ENCODE data around the gene FAM118A. TPM values are rescaled to one million over a fixed set of nuclear protein-coding genes. Genes with fewer than 3 reads are reported as not detected.
"Not testable (repeated sequence)": the region's sequence is repeated elsewhere in the genome, so short reads cannot be mapped to it uniquely, and the experiment has no call there.

The FAM118A gene
- polyA plus RNA-seq, 4 donors, result 4.5 to 76.3 (median 24.7) TPM

DNA sequence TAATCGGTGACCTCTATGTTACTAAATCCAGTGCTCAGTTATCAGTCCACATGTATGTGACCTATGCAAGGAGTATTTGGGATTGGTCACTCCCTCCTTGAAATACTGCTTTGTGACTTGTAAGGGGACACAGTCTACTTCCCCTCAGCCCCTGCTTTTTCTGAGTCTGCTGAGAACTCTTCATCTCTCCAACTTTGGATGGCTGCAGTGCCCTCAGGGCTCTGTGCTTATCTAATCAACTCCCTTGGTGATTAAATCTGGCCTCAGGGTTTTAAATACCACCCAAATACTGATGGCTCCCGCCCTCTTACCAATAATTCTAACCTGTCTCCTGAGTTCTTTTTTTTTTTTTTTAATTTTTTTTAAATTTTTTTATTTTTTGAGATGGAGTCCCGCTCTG, 40.2 kb downstream of the FAM118A start:
- H3K4me1 ChIP-seq (ENCODE audit: control insufficient read depth in 3 of 3, insufficient read depth in 2 of 3, low read depth in 1 of 3, low read length in 2 of 3), result no peaks in the 10 kb centered on the region
- no peak overlapping the region for H3K27ac ChIP-seq (ENCODE audit: low read depth in 1 of 3, low read length in 2 of 3)
- H3K4me3 ChIP-seq (ENCODE audit: low read depth in 1 of 3, low read length in 3 of 3), result no peak overlapping the region
- no peaks in the 10 kb centered on the region for H3K27me3 ChIP-seq (ENCODE audit: control insufficient read depth in 3 of 3, insufficient read depth in 3 of 3, low read length in 3 of 3)
- DNase-seq, result no peak
- peaks cover 0 to 6% (median 3%) of the 10 kb centered on the region in 3 donors for H3K36me3 ChIP-seq (ENCODE audit: control insufficient read depth in 3 of 3, insufficient read depth in 2 of 3, low read depth in 1 of 3, low read length in 3 of 3)
- no peak for FAIRE-seq
- 84 to 96% (median 93%) methylated on average over 3 of the region's 3 CpGs for WGBS, 3 donors
- H3K9me3 ChIP-seq (ENCODE audit: control insufficient read depth in 2 of 2, insufficient read depth in 1 of 2, low read depth in 1 of 2, low read length in 1 of 2), result no peaks in the 10 kb centered on the region

DNA sequence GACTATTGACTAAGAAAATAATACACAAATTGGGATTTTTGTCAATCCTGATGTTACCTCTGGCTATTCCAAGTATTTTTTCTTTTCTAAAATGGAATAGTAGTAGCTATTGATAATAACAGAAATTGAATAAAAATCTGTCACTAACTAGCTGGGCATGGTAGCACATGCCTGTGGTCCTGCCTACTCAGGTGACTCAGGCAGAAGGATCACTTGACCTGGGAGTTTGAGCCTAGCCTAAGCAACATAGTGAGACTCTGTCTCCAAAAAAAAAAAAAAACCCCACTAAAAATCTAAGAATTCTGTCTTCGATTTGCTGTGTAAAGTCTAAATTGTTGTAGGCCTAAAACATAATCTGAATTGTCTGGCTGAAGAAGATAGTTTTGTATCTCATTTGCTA, 42.2 kb downstream of the FAM118A start:
- 88 to 98% (median 97%) methylated on average over 1 of the region's 1 CpG for WGBS, 3 donors
- Histone ChIP-seq H3K4me1 (ENCODE audit: control insufficient read depth in 3 of 3, insufficient read depth in 2 of 3, low read depth in 1 of 3, low read length in 2 of 3) (no peaks in the 10 kb centered on the region), H3K36me3 (ENCODE audit: control insufficient read depth in 3 of 3, insufficient read depth in 2 of 3, low read depth in 1 of 3, low read length in 3 of 3) (peaks cover 0 to 4% (median 1%) of the 10 kb centered on the region in 3 donors), H3K9me3 (ENCODE audit: control insufficient read depth in 2 of 2, insufficient read depth in 1 of 2, low read depth in 1 of 2, low read length in 1 of 2) (no peaks in the 10 kb centered on the region), H3K4me3 (ENCODE audit: low read depth in 1 of 3, low read length in 3 of 3) (no peak overlapping the region), H3K27me3 (ENCODE audit: control insufficient read depth in 3 of 3, insufficient read depth in 3 of 3, low read length in 3 of 3) (no peaks in the 10 kb centered on the region), H3K27ac (ENCODE audit: low read depth in 1 of 3, low read length in 2 of 3) (no peak overlapping the region)
- FAIRE-seq (no peak), DNase-seq (no peak)

DNA sequence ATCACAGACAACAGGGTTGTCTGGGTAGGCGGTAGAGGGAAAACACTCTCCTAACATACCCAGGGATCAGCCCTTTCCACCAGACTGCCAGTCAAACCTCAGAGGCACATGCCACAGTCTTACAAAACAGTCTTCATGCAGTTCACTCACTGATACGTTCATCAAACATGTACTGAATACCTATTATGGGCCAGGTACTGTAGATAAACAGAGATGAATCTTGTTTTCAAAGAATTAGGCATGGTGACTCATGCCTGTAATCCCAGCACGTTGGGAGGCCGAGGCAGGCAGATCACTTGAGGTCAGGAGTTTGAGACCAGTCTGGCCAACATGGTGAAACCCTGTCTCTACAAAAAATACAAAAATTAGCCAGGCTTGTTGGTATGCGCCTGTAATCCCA, 43.0 kb downstream of the FAM118A start:
- not testable (repeated sequence) for H3K27me3 ChIP-seq (ENCODE audit: control insufficient read depth in 3 of 3, insufficient read depth in 3 of 3, low read length in 3 of 3); H3K9me3 ChIP-seq (ENCODE audit: control insufficient read depth in 2 of 2, insufficient read depth in 1 of 2, low read depth in 1 of 2, low read length in 1 of 2); DNase-seq; H3K36me3 ChIP-seq (ENCODE audit: control insufficient read depth in 3 of 3, insufficient read depth in 2 of 3, low read depth in 1 of 3, low read length in 3 of 3); FAIRE-seq; H3K4me3 ChIP-seq (ENCODE audit: low read depth in 1 of 3, low read length in 3 of 3); H3K4me1 ChIP-seq (ENCODE audit: control insufficient read depth in 3 of 3, insufficient read depth in 2 of 3, low read depth in 1 of 3, low read length in 2 of 3); H3K27ac ChIP-seq (ENCODE audit: low read depth in 1 of 3, low read length in 2 of 3)
- WGBS, 3 donors, result 68 to 84% (median 76%) methylated on average over 5 of the region's 5 CpGs

DNA sequence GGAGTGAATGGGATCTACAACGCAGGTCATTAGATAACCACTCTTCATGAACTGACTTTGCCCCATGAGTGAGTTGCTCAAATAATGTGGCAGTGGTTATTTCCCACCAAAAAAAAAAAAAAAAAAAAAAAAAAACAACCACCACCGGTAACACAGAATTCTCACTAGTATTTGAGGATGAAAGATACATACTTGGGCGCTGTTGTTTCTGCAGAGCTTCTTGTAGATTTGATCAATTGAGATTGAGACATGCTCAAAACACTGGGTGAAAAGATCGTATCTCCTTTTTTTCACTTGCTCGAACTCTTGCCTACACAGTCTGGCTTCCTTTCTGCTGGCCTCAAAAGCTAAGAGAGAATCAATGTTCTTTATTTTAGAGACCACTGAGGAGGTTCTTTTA, 44.1 kb downstream of the FAM118A start:
- 90 to 94% (median 92%) methylated on average over 5 of the region's 5 CpGs for WGBS, 3 donors
- Histone ChIP-seq H3K36me3 (ENCODE audit: control insufficient read depth in 3 of 3, insufficient read depth in 2 of 3, low read depth in 1 of 3, low read length in 3 of 3) (no peaks in the 10 kb centered on the region), H3K4me3 (ENCODE audit: low read depth in 1 of 3, low read length in 3 of 3) (no peak overlapping the region), H3K4me1 (ENCODE audit: control insufficient read depth in 3 of 3, insufficient read depth in 2 of 3, low read depth in 1 of 3, low read length in 2 of 3) (no peaks in the 10 kb centered on the region), H3K27me3 (ENCODE audit: control insufficient read depth in 3 of 3, insufficient read depth in 3 of 3, low read length in 3 of 3) (no peaks in the 10 kb centered on the region), H3K9me3 (ENCODE audit: control insufficient read depth in 2 of 2, insufficient read depth in 1 of 2, low read depth in 1 of 2, low read length in 1 of 2) (no peaks in the 10 kb centered on the region), H3K27ac (ENCODE audit: low read depth in 1 of 3, low read length in 2 of 3) (no peak overlapping the region)
- FAIRE-seq (no peak), DNase-seq (no peak)

DNA sequence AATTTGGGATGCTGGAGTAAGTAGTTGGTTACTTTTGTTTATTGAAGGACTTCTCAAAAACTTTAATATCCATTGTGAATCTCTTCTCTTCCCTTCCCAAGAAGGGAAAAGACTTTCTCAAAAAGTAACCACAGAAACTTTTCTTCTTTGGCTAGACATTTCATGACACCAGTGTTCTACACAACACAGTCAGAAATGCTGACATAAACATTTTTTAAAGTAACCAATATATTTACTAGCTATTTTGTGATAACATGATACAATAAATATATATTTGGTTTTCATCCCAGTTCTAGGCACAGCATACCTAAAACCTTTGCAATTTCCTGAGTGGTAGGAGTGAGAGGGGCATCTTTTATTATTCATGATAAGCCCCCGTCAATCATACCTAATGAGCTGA, 47.8 kb downstream of the FAM118A start:
- no peak overlapping the region for H3K27ac ChIP-seq (ENCODE audit: low read depth in 1 of 3, low read length in 2 of 3)
- FAIRE-seq, result no peak
- 95 to 100% (median 100%) methylated on average over 1 of the region's 1 CpG for WGBS, 3 donors
- no peaks in the 10 kb centered on the region for H3K9me3 ChIP-seq (ENCODE audit: control insufficient read depth in 2 of 2, insufficient read depth in 1 of 2, low read depth in 1 of 2, low read length in 1 of 2)
- no peak overlapping the region for H3K4me3 ChIP-seq (ENCODE audit: low read depth in 1 of 3, low read length in 3 of 3)
- no peak for DNase-seq
- H3K27me3 ChIP-seq (ENCODE audit: control insufficient read depth in 3 of 3, insufficient read depth in 3 of 3, low read length in 3 of 3), result no peaks in the 10 kb centered on the region
- no peaks in the 10 kb centered on the region for H3K36me3 ChIP-seq (ENCODE audit: control insufficient read depth in 3 of 3, insufficient read depth in 2 of 3, low read depth in 1 of 3, low read length in 3 of 3)
- no peaks in the 10 kb centered on the region for H3K4me1 ChIP-seq (ENCODE audit: control insufficient read depth in 3 of 3, insufficient read depth in 2 of 3, low read depth in 1 of 3, low read length in 2 of 3)

DNA sequence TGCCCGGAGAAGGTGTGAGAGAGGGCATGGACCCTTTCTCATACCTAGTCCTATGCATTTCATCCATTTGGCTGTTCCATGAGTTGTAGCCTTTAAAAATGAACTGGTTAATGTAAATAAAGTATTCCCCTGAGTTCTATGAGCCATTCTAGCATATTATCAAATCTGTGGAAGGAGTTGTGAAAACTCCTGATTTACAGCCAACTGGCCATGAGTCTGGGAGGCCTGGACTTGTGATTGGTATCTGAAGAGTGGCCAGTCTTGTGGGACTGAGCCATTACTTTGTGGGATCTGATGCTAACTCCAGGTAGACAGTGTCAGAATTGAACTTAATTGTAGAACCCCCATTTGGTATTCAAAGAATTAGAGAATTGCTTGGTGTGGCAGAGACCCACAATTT, 48.4 kb downstream of the FAM118A start:
- H3K27me3 ChIP-seq (ENCODE audit: control insufficient read depth in 3 of 3, insufficient read depth in 3 of 3, low read length in 3 of 3), result no peaks in the 10 kb centered on the region
- FAIRE-seq (no peak), DNase-seq (no peak)
- no peak overlapping the region for H3K27ac ChIP-seq (ENCODE audit: low read depth in 1 of 3, low read length in 2 of 3)
- no peak overlapping the region for H3K4me3 ChIP-seq (ENCODE audit: low read depth in 1 of 3, low read length in 3 of 3)
- no peaks in the 10 kb centered on the region for H3K36me3 ChIP-seq (ENCODE audit: control insufficient read depth in 3 of 3, insufficient read depth in 2 of 3, low read depth in 1 of 3, low read length in 3 of 3)
- no peaks in the 10 kb centered on the region for H3K4me1 ChIP-seq (ENCODE audit: control insufficient read depth in 3 of 3, insufficient read depth in 2 of 3, low read depth in 1 of 3, low read length in 2 of 3)
- no peaks in the 10 kb centered on the region for H3K9me3 ChIP-seq (ENCODE audit: control insufficient read depth in 2 of 2, insufficient read depth in 1 of 2, low read depth in 1 of 2, low read length in 1 of 2)
- 90 to 94% (median 92%) methylated on average over 1 of the region's 1 CpG for WGBS, 3 donors

DNA sequence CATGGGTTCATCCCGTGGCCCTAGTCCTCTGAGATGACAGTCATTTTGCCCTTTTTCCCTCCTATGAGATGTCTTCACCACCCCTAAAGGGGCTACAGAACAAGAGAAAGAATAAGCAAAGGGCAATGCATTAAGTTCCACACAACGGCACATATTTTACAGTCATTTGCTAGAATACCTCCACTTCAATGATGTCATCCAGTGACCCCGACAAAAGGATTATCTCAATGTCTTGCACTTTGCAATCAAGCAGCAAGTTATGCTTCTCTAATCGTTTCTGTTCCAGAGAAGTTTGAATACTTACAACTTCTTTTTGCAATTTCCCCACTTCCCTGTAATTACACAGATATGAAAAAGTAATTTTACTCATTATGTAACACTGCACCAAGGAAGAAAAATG, 49.9 kb downstream of the FAM118A start:
- no peak for FAIRE-seq

DNA sequence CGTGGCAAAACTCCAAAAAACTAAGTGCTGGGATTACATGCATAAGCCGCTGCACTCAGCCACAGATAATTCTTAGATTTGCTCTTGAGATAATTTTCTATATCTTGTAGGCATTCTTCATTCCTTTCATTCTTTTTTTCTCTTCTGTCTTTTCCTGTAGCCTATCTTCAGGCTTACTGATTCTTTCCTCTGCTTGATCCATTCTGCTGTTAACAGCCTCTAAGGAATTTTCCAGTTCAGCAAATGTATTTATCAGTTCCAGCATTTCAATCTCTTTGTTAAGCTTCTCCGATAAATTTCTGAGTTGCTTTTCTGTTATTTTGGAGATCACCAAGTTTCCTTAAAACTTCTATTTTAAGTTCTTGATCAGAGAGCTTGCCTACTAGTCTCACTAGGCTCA, 57.0 kb downstream of the FAM118A start:
- 76 to 88% (median 82%) methylated on average over 3 of the region's 3 CpGs for WGBS, 3 donors
- FAIRE-seq (no peak), DNase-seq (no peak)
- no peaks in the 10 kb centered on the region for H3K27me3 ChIP-seq (ENCODE audit: control insufficient read depth in 3 of 3, insufficient read depth in 3 of 3, low read length in 3 of 3)
- no peaks in the 10 kb centered on the region for H3K36me3 ChIP-seq (ENCODE audit: control insufficient read depth in 3 of 3, insufficient read depth in 2 of 3, low read depth in 1 of 3, low read length in 3 of 3)
- peaks cover 0 to 9% of the 10 kb centered on the region in 2 donors for H3K9me3 ChIP-seq (ENCODE audit: control insufficient read depth in 2 of 2, insufficient read depth in 1 of 2, low read depth in 1 of 2, low read length in 1 of 2)
- H3K4me1 ChIP-seq (ENCODE audit: control insufficient read depth in 3 of 3, insufficient read depth in 2 of 3, low read depth in 1 of 3, low read length in 2 of 3), result no peaks in the 10 kb centered on the region
- no peak overlapping the region for H3K27ac ChIP-seq (ENCODE audit: low read depth in 1 of 3, low read length in 2 of 3)
- no peak overlapping the region for H3K4me3 ChIP-seq (ENCODE audit: low read depth in 1 of 3, low read length in 3 of 3)

More for the DNA sequence above, 49.9 kb downstream of the FAM118A start:
- no peak for DNase-seq
- no peak overlapping the region for H3K4me3 ChIP-seq (ENCODE audit: low read depth in 1 of 3, low read length in 3 of 3)
- 63 to 76% (median 68%) methylated on average over 4 of the region's 4 CpGs for WGBS, 3 donors
- H3K36me3 ChIP-seq (ENCODE audit: control insufficient read depth in 3 of 3, insufficient read depth in 2 of 3, low read depth in 1 of 3, low read length in 3 of 3), result no peaks in the 10 kb centered on the region
- H3K9me3 ChIP-seq (ENCODE audit: control insufficient read depth in 2 of 2, insufficient read depth in 1 of 2, low read depth in 1 of 2, low read length in 1 of 2), result no peaks in the 10 kb centered on the region
- no peaks in the 10 kb centered on the region for H3K27me3 ChIP-seq (ENCODE audit: control insufficient read depth in 3 of 3, insufficient read depth in 3 of 3, low read length in 3 of 3)
- H3K27ac ChIP-seq (ENCODE audit: low read depth in 1 of 3, low read length in 2 of 3), result no peak overlapping the region
- no peaks in the 10 kb centered on the region for H3K4me1 ChIP-seq (ENCODE audit: control insufficient read depth in 3 of 3, insufficient read depth in 2 of 3, low read depth in 1 of 3, low read length in 2 of 3)

DNA sequence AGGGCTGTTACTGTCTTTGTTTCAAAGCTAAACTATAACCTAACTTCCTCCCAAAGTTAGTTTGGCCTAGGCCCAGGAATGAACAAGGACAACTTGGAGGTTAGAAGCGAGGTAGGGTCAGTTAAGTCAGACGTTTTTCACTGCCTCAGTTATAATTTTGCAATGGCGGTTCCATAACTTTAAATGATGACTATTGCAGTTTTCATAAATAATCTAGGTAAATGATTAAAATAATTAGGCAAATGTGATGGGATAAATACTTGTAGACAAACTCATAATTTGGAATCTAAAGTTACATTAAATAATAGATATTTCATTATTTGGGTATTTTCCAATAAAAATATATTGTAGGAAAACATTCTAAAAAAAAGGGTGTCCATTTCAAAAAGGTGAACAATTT, 63.9 kb downstream of the FAM118A start:
- FAIRE-seq, result not testable (repeated sequence)

More for the DNA sequence above, 63.9 kb downstream of the FAM118A start:
- 89 to 92% (median 91%) methylated on average over 3 of the region's 3 CpGs for WGBS, 3 donors
- not testable (repeated sequence) for H3K4me3 ChIP-seq (ENCODE audit: low read depth in 1 of 3, low read length in 3 of 3); H3K4me1 ChIP-seq (ENCODE audit: control insufficient read depth in 3 of 3, insufficient read depth in 2 of 3, low read depth in 1 of 3, low read length in 2 of 3); H3K27me3 ChIP-seq (ENCODE audit: control insufficient read depth in 3 of 3, insufficient read depth in 3 of 3, low read length in 3 of 3); DNase-seq; H3K9me3 ChIP-seq (ENCODE audit: control insufficient read depth in 2 of 2, insufficient read depth in 1 of 2, low read depth in 1 of 2, low read length in 1 of 2); H3K36me3 ChIP-seq (ENCODE audit: control insufficient read depth in 3 of 3, insufficient read depth in 2 of 3, low read depth in 1 of 3, low read length in 3 of 3); H3K27ac ChIP-seq (ENCODE audit: low read depth in 1 of 3, low read length in 2 of 3)

Measured in small intestine (tissue), 7 donors.